ENCODE measurements around the gene DYSF. TPM values are rescaled to one million over a fixed set of nuclear protein-coding genes. Genes with fewer than 3 reads are reported as not detected.

Gene DYSF
- total RNA-seq, 1 donor from 2014 or later: 0.12 TPM

GRCh38 chr2:71550801-71551630 lies 97.7 kb downstream of the DYSF start:
- intact Hi-C loops (cut with micrococcal nuclease): no loop called here

- intact Hi-C loops (cut with micrococcal nuclease): no loop called here
Observed at GRCh38 chr2:71551631-71551915, 98.2 kb downstream of the DYSF start.

- intact Hi-C loops (cut with micrococcal nuclease): no loop called here
Observed at GRCh38 chr2:71552356-71552755, 99.0 kb downstream of the DYSF start.

- intact Hi-C loops (cut with micrococcal nuclease): no loop called here
Observed at GRCh38 chr2:71552861-71553301, 99.5 kb downstream of the DYSF start.

DNA sequence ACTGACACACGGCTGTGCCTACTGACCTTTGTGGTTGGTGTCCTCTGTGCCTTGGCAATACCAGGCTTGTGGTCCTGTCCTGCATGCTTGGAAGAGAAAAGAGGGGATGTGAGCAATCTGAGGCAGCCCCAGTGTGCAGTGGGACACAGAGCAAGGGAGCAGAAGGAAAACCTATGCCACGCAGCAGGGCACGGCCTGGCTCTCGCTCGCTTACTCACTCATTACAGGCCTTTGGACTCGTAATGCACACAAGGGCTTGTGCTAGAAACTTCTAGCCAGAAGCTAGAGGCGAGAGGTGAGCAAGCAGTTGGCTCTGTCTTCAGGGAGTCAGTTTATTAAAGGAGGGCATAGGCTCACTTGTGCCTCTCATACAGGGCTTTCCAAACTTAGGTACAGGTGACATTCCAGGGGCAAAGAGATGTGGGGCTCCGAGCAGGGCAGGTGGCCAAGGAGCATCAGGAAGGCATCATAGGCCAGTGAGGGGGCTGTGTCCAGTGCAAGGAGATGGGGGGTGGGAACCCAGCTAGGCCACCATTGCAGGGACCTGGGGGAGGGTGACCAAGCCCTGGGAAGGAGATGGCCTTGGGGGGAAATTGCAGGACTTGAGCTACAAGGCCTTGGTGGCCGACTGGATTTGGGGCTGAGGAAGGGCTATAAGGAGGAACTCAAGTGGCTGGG lies 100.8 kb downstream of the DYSF start:
- intact Hi-C loops (cut with micrococcal nuclease): no loop called here

- intact Hi-C loops (cut with micrococcal nuclease): no loop called here
Observed at GRCh38 chr2:71554706-71555056, 101.3 kb downstream of the DYSF start.

DNA sequence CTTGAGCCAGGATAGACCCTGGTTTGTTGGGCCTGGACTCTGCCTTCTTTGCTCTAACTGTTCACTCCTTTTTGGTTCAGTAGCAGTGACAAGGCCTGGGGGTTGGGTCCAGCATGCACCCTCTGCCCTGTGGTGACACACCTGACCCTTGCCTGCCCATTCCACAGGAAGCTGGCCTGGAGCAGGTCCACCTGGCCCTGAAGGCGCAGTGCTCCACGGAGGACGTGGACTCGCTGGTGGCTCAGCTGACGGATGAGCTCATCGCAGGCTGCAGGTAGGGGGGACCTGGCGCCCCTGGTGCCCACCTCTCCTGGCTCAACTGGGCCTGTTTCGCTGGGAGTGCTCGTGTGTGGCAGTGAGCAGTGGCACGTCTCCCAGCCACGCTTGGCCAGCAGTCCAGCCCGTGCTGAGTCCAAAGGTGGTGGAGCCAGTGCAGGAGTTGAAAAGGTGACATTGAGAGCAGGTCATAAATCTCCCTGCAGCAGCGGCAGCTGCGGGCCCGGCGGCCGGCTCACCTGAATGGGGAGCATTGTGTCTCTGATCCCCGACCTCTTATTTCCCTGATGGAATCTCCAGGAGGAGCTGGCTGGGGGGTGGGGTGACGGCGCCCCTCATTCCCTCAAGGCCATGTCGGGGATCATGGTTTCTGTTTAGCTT lies 102.6 kb downstream of the DYSF start:
- intact Hi-C loops (cut with micrococcal nuclease): no loop called here

GRCh38 chr2:71556692-71557250 lies 103.4 kb downstream of the DYSF start:
- intact Hi-C loops (cut with micrococcal nuclease): no loop called here

GRCh38 chr2:71557321-71557720 lies 104.0 kb downstream of the DYSF start:
- intact Hi-C loops (cut with micrococcal nuclease): no loop called here

DNA sequence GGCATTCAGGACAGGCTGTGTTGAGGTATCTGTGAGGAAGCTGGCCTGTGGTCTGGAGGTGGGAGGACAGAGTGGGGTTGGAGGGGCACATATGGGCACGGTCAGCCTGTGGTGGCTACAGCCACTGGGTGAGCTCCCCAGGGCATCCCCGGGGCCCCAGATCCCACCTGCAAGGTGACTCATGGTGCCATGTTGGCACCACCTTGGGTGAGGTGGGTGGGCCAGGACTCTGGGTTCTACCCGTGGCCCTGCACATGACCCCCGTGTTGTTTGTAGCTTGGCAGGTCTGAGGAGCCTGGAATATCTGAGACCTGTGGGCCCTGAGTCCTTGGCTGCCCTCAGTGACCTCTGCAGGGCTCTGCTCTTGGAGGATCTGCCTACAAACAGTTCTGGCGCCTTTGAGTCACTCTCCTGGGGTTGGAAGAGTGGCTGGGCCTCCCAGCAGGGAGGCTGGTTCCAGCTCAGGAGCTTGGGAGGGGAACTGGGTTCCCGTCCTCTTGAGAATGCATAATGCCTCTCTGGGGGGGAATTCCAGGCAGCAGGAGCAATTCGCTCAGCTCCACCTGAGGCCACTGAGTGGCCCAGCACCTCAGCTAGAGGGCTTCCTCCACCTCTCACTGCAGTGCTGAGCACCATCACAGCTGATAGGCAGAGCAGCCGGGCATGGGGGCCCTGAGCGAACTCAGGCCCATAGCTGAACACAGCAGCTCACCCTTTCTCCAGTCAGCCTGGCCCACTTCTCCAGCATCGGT lies 105.1 kb downstream of the DYSF start:
- intact Hi-C loops (cut with micrococcal nuclease): no loop called here

- intact Hi-C loops (cut with micrococcal nuclease): no loop called here
Observed at GRCh38 chr2:71559080-71559827, 105.9 kb downstream of the DYSF start.

DNA sequence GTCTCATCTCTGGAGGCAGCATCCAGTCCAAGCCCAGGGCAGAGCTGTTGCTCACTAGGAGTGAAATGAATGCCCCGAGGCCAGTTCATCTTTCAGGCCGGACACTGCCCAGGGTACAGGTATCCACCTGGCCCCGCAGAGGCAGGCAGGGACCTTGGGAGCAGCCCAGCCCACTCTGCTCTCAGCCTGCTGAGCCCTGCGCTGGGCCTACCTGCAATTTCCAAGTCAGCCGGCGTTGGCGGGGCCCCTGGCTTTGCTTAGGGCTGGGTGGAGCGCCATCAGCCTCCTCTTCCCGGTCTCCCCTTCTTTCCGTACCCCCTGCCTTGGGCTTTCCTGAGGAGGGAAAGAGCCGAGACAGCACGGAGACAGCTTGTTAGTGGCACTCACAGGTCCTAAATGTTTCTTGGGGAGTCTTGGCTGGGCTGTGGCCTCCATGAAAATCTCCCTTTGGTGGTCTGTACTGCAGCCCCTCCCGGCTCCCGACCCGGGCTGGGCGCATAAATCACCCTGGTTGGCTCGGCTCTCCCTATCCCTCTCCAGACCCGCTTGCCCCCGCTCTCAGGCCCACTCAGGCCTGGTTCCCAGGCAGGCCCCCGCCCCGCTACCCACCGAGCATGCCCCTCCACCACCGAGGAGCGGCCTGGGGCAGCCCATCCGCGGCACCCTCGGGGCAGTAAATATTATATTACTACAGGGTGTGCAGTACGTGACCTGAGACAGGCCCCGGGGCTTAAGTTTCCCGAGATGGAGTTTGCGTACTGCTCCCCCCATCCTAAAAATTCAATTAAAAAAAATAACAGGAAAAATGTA lies 106.7 kb downstream of the DYSF start:
- intact Hi-C loops (cut with micrococcal nuclease): no loop called here

- intact Hi-C loops (cut with micrococcal nuclease): no loop called here
Observed at GRCh38 chr2:71560638-71561011, 107.3 kb downstream of the DYSF start.

GRCh38 chr2:71561441-71562267 lies 108.3 kb downstream of the DYSF start:
- intact Hi-C loops (cut with micrococcal nuclease): no loop called here

DNA sequence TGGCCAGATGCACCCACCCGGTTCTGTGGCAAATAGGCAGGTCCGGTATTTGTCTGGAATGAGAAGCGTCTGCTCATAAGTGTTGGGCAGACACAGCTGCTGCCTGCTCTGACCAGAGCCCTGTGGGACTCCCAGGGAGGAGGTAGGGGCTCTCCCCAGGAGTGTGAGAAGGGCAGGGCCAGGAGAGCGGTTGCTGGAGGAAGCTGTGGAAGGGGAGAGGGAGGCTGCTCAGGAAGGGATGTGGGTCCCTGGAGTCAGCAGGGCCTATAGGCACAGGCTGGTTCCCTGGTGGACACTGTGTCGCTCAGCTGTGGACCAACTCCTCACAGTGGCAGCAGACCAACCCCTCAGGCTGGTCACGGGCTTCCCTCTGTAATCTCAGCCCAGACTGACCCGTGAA lies 109.2 kb downstream of the DYSF start:
- intact Hi-C loops (cut with micrococcal nuclease): no loop called here

DNA sequence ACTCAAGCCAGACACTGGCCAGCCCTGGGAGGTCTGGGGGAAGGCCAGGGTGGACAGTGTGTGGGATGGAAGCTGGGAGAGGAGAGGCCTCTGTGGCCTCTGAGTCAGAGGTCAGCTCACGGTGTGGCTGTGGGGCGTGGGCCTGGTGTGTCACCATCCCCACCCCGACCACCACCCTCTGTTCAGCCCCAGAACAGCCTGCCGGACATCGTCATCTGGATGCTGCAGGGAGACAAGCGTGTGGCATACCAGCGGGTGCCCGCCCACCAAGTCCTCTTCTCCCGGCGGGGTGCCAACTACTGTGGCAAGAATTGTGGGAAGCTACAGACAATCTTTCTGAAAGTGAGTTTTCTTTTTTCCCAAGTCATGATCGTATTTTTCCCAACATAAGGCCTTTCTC lies 110.5 kb downstream of the DYSF start:
- intact Hi-C loops (cut with micrococcal nuclease): no loop called here

GRCh38 chr2:71564361-71564760 lies 111.0 kb downstream of the DYSF start:
- intact Hi-C loops (cut with micrococcal nuclease): no loop called here

DNA sequence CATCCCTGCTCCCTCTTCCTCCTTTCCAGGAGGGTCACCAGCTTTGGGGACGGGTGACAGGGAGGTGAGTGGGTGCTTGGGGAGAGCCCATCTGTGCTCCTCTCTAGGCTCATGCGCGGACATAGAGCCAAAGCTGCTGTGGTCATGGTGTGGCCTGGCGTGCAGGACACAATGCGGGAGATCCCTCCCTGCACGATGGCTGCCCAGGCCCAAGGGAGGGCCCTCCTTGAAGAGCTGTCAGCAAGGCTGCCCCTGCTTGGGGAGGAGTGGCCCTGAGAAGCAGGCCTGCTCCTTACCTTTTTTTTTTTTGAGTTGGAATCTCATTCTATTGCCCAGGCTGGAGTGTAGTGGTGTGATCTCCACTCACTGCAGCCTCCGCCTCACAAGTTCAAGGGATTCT lies 111.4 kb downstream of the DYSF start:
- intact Hi-C loops (cut with micrococcal nuclease): no loop called here

DNA sequence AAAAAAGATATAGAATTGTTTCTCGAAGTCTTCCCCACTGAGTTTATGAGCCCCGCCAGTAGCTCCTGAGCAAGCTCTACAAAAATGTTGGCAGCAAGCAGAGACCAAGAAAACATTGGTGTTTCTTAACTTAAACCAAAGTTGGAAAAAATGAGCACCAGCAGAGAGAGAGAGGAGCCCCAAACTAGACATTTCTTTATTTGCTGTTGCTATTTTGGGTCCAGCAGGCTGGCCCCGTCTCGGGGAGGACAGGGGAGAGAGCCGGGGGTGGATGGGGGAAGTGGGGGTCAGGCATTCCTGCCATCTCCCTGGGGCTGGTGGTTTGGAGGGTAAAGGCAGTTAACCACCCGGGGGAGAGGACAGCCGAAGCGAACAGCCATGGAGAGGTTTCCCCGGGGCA lies 113.0 kb downstream of the DYSF start:
- intact Hi-C loops (cut with micrococcal nuclease): no loop called here

Data from T-helper 1 cell treated with Interleukin-12 subunit alpha and Interleukin-12 subunit beta and Interleukin-4 antibody, amounts not matched to agents 30 ng/mL and 1 ng/mL, for 36 hours (primary cell).